GM19043 (cell line): ENCODE results near the gene BUD31.

Experiments
- ATAC-seq: cut with Tn5 transposase; IDR thresholded peaks from one replicate; pipeline ENCODE4 v1.9.1; 2021; ENCODE audit warnings: low read depth; ENCODE audit not compliant: unreplicated experiment

Gene BUD31

GRCh38 chr7:99457650-99458493, 49.1 kb downstream of the BUD31 start:
- ATAC-seq: no peak

- no peak for ATAC-seq
Measured at GRCh38 chr7:99459087-99459486, 50.3 kb downstream of the BUD31 start.

GRCh38 chr7:99460651-99461050, 51.9 kb downstream of the BUD31 start:
- ATAC-seq: no peak

- ATAC-seq: no peak
Measured at GRCh38 chr7:99461221-99461620, 52.5 kb downstream of the BUD31 start.

DNA sequence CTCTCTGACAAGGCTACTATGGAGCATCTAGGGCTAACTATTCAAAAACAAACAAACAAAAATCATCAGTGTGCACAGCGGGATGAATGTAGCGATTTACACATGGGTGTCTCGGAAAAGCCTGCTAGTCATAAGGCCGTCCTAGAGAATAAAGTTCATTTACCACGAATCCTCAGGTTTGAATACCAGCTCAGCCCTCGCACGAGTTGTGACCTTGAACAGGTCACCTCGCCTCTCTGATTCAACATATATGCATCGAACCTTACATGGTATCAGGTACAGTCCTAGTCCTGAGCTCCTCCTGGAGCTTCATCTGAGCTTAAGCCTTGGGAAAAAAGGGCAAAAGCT, 56.6 kb downstream of the BUD31 start:
- ATAC-seq: no peak

- no peak for ATAC-seq
Measured at GRCh38 chr7:99468336-99468918, 59.7 kb downstream of the BUD31 start.
